Measurements from ENCODE around the gene HDAC3.

DNA sequence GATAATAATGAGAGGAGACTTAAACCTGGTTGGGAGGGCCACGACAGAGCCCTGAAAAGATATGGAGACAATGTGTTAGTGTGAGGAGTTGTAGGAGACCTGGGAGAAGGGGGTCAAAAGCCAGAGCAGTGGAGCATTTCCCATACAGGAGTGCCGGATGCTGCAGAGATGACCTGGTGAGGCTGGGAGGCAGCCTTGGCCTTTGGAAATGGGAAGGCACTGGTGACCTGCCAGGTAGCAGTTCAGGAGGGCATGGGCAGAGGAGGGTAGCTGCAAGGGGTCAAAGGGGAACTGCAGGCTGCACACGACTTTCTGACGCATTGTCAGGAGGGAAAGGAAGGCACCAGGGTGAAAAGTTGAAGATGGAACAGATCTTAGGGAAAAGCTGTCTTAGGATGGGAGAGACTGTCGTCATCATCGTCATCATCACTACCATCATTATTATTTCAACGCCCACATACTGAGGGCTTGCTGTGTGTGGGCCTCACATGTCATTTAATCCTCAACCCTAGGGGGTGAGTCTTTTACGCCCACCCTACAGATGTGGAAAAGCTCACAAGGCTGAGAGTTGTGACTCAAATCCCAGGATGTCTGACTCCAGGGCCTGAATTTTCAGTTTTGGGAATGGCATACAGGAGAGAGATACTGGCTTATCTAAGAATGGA is 32.1 kb upstream of the HDAC3 start:
- TF ChIP-seq CTCF (IDR thresholded peaks at IDR 0.05; ENCODE audit: insufficient read depth, low read length) (no peak), POLR2AphosphoS5 (IDR thresholded peaks at IDR 0.05; ENCODE audit: low read depth) (no peak), GABPA (IDR thresholded peaks at IDR 0.05; ENCODE audit: low read depth) (no peak), SPI1 (IDR thresholded peaks at IDR 0.05; ENCODE audit: borderline replicate concordance, low read depth) (no peak)
- TF ChIP-seq, protein P1, sequence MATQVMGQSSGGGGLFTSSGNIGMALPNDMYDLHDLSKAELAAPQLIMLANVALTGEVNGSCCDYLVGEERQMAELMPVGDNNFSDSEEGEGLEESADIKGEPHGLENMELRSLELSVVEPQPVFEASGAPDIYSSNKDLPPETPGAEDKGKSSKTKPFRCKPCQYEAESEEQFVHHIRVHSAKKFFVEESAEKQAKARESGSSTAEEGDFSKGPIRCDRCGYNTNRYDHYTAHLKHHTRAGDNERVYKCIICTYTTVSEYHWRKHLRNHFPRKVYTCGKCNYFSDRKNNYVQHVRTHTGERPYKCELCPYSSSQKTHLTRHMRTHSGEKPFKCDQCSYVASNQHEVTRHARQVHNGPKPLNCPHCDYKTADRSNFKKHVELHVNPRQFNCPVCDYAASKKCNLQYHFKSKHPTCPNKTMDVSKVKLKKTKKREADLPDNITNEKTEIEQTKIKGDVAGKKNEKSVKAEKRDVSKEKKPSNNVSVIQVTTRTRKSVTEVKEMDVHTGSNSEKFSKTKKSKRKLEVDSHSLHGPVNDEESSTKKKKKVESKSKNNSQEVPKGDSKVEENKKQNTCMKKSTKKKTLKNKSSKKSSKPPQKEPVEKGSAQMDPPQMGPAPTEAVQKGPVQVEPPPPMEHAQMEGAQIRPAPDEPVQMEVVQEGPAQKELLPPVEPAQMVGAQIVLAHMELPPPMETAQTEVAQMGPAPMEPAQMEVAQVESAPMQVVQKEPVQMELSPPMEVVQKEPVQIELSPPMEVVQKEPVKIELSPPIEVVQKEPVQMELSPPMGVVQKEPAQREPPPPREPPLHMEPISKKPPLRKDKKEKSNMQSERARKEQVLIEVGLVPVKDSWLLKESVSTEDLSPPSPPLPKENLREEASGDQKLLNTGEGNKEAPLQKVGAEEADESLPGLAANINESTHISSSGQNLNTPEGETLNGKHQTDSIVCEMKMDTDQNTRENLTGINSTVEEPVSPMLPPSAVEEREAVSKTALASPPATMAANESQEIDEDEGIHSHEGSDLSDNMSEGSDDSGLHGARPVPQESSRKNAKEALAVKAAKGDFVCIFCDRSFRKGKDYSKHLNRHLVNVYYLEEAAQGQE (IDR thresholded peaks at IDR 0.05; ENCODE audit: insufficient replicate concordance, low read depth) = no peak
